ENCODE results near the gene SLC22A13. TPM values are rescaled to one million over a fixed set of nuclear protein-coding genes. Genes with fewer than 3 reads are reported as not detected.
A peak's percentile ranks its signal among the peaks of the same experiment; 100 is the strongest.
"Not testable (repeated sequence)": the region's sequence is repeated elsewhere in the genome, so short reads cannot be mapped to it uniquely, and the experiment has no call there.

The SLC22A13 gene
- total and polyA plus RNA-seq, 9 of the 15 experiments (the other 6 are each of a cell fraction or from before 2014, with no cell fraction given), result 0.09 to 0.49 (median 0.17) TPM; not detected in 3

GRCh38 chr3:38289286-38290217 lies 23.9 kb downstream of the SLC22A13 start:
- H3K79me2 ChIP-seq (ENCODE audit: control insufficient read depth, insufficient read depth, low read length); H3K9me3 ChIP-seq (replicated peaks; ENCODE audit: control insufficient read depth, insufficient read depth, low read depth, low read length); FAIRE-seq; H3K36me3 ChIP-seq (ENCODE audit: control insufficient read depth, insufficient read depth, low read length); H3K27ac ChIP-seq (ENCODE audit: extremely low read depth, low read depth, low read length); H4K20me1 ChIP-seq (replicated peaks; ENCODE audit: control insufficient read depth, insufficient read depth, low read length); H3K9me1 ChIP-seq (ENCODE audit: control insufficient read depth, insufficient read depth, low read length); H3K4me3 ChIP-seq; H3K4me1 ChIP-seq (replicated peaks in 1 of 2; ENCODE audit: control insufficient read depth in 2 of 2, insufficient read depth in 2 of 2, low read length in 2 of 2); in situ Hi-C loops (cut with MboI); CTCF ChIA-PET (ENCODE audit: low intra/inter-chr PET ratio); H3K27me3 ChIP-seq (ENCODE audit: control insufficient read depth in 2 of 2, insufficient read depth in 2 of 2, low read length in 2 of 2); H3K9ac ChIP-seq (ENCODE audit: insufficient read depth in 1 of 2, low read depth in 2 of 2, low read length in 2 of 2); BruUV-seq (replicated peaks); TF ChIP-seq ATF1 (CRISPR knock-in tag; IDR thresholded peaks at IDR 0.05); NR2C1 (IDR thresholded peaks at IDR 0.05): not testable (repeated sequence)
- H3K4me2 ChIP-seq (ENCODE audit: insufficient read depth, low read length), result peak overlapping the region; percentile 45
- peak; percentile 89 for ATAC-seq
- 17% methylated on average over 16 of the region's 16 CpGs for WGBS (ENCODE audit: insufficient coverage, low coverage, missing lambda C conversion rate)
- intact Hi-C loops (cut with micrococcal nuclease), result loop anchor here (5.0 kb wide), 1 partner anchor 193 kb away; no protein-coding TSS in a partner anchor
- POLR2A ChIA-PET, result interaction anchor here (0.6 to 1.2 kb wide), 5 partner anchors 11 to 353 kb away, joined by 3 to 6 read pairs (median 3); no protein-coding TSS in a partner anchor
- peak overlapping the region; percentile 86 for H2AFZ ChIP-seq (ENCODE audit: low read depth, low read length)
- DNase-seq (ENCODE audit: extremely low read depth in 1 of 4, low spot score in 3 of 4), result peak in 1 of 4 experiments; percentile 46
- TF ChIP-seq ATF1 (tag; IDR thresholded peaks at IDR 0.05) (0 out of 2 replicates have a peak, but pooled peaks have one; percentile 13), CTCF (IDR thresholded peaks at IDR 0.05 in 2 of 3, conservative IDR thresholded peaks at IDR 0.05 in 1 of 3; ENCODE audit: insufficient read depth in 2 of 3, low read depth in 1 of 3, low read length in 3 of 3) (peak; percentile 38 to 83 (median 55); a peak in 4 of 6 replicates), HDAC8 (tag; IDR thresholded peaks at IDR 0.05) (peak; percentile 66; the same call in 1 of the 2 replicates), NR2C1 (tag; IDR thresholded peaks at IDR 0.05) (0 out of 2 replicates have a peak, but pooled peaks have one; percentile 7), YY1 (IDR thresholded peaks at IDR 0.05; ENCODE audit: borderline replicate concordance in 1 of 3, control insufficient read depth in 1 of 3, extremely low read depth in 1 of 3, insufficient read depth in 3 of 3, insufficient read length in 1 of 3, insufficient replicate concordance in 2 of 3, low read depth in 1 of 3, low read length in 2 of 3) (peak in 1 of 3 experiments; percentile 38), C11orf30 (IDR thresholded peaks at IDR 0.05; ENCODE audit: low read depth) (peak; percentile 75), RAD21 (CRISPR knock-in tag; conservative IDR thresholded peaks at IDR 0.05 in 1 of 2, IDR thresholded peaks at IDR 0.05 in 1 of 2) (peak in 1 of 2 experiments; percentile 34; a peak in 1 of 4 replicates), UBTF (IDR thresholded peaks at IDR 0.05; ENCODE audit: borderline replicate concordance in 1 of 2, low read depth in 2 of 2, low read length in 2 of 2) (0 out of 4 replicates have a peak, but pooled peaks of 1 of the 2 experiments have one; percentile 37), ZNF316 (IDR thresholded peaks at IDR 0.05) (peak; percentile 75), MAX (CRISPR knock-in tag; IDR thresholded peaks at IDR 0.05) (peak; percentile 29; the same call in 1 of the 2 replicates)

Measured in K562 (cell line).